ENCODE measurements around the gene PXYLP1.

The PXYLP1 gene

DNA sequence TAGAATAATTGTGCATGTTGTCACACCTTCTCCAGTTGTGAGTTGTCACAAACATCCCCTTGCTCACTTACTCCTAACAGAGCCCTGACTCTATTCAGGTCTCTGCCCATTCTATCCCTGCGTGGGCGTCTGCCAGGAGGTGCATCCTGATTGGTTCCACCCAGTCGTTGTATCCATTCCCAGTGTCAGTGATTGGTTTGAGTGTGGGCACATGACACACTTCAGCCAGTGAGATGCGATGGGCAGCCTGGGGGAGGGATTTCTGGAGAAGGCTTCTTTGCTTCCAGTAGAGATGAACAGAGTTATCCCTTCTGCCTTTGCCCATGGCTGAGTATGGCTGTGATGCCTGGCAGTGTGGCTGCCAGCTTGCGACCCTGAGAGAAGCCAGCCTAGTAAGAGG, 18.7 kb downstream of the PXYLP1 start:
- no peak for DNase-seq (ENCODE audit: low spot score)

DNA sequence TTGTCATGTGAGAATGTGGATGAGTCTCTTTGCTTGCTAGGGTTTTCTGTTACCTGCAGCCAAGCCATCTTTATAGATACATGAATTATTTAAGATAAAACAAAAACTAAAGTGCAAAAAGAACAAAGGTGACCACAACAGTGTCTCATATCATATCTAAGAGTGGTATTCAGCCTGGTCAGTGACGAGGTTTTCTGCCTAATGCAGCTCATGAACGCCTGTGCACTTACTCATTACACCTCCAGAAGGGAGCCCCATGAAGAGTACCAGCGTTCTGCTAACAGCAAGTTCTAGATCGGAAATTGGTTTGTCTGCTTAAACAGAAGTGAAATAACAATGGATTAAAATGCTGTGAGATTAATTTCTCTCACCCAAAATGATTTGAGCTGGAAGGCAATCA, 19.2 kb downstream of the PXYLP1 start:
- no peak for DNase-seq (ENCODE audit: low spot score)

DNA sequence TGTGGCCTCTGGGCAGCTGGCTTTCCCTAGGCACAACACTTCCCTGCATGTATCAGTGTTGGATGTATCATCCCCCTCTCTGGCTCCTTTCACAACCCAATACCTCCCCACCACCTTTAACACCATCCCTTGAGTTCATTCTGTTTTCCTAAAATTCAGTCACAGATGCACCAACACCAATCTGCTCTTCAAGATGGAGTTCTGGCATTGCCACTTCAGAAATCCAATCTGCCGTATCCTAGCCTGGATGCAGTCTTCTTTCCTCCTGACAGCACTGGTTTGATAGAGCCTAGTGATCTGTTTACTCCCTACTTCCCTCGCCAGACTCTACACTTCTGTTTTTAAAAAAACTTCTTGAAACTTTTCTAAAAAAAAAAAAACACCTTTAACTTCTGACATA, 21.7 kb downstream of the PXYLP1 start:
- DNase-seq (ENCODE audit: low spot score), result no peak

DNA sequence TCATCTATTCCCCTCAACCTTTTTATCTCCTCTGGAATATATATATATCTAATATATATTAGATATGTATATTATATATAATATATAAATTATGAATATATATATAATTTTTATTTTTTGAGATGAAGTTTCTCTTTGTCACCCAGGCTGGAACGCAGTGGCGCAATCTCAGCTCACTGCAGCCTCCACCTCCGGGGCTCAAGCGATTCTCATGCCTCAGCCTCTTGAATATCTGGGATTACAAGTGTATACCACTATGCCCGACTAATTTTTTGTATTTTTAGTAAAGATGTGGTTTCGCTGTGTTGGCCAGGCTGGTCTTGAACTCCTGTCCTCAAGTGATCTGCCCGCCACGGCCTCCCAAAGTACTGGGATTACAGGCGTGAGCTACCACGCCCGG, 22.2 kb downstream of the PXYLP1 start:
- no peak for DNase-seq (ENCODE audit: low spot score)

DNA sequence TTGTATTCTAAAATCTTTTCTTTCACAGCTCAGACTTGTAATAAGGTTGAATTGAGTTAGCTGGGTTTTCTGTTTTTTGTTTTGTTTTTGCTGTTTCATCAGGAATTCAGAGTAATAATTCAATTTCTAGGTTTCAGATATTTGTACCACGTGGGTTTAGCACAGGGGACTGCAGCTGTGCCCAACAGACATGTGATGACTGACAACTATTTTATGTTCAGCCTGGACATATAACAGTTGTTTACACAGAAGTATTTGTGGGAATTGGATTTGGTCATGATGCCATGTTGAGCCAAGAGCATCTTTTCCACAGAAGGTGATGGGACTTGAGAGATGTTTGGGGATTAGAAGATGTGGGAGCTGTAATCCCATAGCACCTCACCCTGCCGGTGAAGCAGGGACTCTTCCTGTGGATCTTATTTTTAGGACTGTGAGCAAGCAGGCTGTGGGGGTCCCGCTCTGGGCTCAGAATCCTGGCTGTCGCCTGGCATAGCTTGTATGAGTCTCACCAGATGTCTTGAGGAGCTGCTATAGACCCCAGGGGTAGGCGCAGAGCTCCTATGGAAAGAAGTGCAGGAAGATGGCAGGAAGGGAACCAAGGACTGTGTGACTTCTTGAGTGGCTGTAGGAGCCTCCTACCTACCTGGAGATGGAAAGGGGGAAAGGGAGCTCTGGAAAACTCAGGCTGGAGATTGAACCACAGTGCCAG, 23.7 kb downstream of the PXYLP1 start:
- no peak for DNase-seq (ENCODE audit: low spot score)

DNA sequence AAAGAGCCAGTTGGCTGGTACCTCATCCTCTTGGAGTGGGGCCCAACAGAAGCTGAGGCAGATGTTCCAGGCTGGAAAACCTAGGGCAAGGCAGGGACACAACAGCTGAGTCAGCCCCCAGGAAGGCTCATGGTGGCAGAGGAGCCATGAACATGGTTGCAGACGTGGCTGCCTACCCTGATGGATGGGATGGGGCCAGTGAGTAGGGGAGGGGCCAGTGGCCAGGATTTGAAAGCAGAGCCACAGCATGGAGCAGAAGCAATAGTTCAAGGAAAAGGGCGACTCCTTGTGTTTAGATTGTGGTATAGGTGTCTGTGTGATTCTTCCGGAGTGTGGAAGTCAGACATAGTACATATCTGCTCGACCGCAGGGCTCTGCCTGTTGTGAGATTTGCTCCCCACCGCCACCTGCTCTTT, 24.2 kb downstream of the PXYLP1 start:
- no peak for DNase-seq (ENCODE audit: low spot score)

DNA sequence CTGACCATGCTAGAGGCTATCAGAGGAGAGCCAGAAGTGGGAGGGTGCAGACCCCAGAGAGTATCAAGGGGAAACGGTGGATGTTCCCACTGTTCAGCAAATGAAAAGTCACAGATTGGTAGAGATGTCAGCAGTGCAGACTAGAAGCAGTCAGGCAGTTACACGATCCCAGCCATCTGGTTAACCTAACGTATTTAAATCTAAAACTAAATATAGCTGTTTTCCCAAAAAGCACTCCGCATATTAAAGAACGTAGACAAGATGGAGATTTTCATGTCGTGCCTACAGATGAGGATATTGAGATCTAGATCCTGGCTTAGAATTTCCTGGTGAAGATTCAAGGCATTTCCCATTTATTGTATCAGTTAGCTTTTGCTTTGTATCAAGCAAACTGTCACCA, 25.2 kb downstream of the PXYLP1 start:
- DNase-seq (ENCODE audit: low spot score), result no peak

DNA sequence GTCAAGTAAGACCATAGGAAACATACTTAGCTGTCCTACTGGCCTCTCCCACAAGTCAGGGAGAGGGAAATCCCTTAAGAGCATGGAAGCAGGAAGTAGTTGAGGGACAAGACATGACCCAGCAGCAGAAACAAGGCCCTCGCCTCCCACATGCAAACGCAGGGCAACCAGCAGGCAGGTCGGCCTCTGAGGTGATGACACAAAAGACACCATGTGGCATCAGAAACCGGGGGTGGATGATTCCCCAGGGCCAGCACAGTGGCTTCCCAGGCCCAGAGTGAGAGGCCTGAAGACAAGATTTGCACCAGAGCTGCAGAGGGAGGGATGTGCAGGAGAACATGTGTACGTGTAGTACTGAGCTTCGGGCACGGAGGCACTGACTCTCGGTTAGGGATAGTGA, 26.3 kb downstream of the PXYLP1 start:
- no peak for DNase-seq (ENCODE audit: low spot score)

DNA sequence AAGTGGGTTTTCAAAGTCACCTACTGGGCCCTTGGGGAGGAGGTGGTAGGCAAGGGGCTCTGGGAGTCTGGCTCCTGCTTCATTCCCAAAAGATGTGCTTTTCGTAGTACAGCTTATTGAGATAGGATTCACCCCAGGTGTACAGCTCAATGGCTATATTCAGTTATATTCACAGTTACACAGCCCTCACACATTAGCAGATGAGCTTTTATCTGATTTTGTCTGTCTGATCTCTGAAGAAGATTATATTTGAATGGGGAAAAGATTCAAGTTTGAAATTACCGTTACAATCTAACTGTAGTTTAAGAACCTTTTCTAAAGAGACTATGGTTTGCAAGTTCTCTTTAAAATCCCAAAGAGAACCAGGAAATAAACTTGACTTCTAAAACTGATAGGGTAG, 27.3 kb downstream of the PXYLP1 start:
- DNase-seq (ENCODE audit: low spot score), result no peak

DNA sequence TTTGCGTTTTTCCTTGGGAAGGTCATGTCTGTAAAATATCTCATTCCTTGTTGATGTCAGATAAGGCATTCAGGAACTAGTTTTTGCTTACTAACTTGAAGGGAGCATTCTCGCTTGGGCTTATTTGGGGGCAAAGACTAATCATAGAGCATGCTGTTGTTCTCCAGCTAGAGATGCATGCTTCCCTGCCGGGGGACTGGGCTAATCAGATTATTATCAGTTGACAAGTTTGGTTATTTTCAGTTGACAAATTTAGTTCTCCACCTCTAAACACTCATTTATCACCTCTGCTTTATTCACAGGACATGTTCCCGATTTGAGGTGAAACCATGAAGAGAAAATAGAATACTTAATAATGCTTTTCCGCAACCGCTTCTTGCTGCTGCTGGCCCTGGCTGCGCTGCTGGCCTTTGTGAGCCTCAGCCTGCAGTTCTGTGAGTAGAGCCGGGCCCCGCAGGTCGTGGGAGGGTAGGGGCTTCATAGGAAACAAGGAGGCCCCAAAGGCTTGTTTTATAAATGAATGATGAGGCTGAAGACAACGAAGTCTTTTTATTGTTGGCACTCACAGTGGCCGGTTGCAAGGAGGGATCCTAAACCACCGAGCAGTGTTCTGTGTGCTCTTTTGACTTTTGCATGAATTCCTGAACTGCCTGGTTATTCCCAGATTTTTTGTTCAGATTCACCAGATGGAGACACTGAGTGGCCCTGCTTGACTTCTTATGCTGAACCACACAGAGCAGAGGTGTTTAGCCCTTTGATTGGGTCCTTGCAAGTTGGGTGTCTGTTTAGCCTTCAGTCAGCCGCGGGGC, 28.4 kb downstream of the PXYLP1 start:
- no peak for DNase-seq (ENCODE audit: low spot score)

DNA sequence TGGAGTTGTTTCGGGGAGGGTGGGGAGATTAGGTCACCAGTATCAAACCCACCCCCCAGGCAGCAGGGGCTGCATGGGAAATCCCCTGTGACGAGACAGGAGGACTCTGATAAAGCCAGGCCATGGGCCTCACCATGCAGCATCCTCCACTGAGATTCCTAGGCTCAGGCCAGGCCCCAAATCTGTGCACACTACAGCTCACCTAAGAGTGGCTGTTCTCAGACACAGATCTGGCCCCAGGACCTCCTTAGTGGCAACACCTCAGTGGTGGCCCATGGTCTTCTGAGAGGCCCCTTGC, 29.0 kb downstream of the PXYLP1 start:
- no peak for DNase-seq (ENCODE audit: low spot score)

DNA sequence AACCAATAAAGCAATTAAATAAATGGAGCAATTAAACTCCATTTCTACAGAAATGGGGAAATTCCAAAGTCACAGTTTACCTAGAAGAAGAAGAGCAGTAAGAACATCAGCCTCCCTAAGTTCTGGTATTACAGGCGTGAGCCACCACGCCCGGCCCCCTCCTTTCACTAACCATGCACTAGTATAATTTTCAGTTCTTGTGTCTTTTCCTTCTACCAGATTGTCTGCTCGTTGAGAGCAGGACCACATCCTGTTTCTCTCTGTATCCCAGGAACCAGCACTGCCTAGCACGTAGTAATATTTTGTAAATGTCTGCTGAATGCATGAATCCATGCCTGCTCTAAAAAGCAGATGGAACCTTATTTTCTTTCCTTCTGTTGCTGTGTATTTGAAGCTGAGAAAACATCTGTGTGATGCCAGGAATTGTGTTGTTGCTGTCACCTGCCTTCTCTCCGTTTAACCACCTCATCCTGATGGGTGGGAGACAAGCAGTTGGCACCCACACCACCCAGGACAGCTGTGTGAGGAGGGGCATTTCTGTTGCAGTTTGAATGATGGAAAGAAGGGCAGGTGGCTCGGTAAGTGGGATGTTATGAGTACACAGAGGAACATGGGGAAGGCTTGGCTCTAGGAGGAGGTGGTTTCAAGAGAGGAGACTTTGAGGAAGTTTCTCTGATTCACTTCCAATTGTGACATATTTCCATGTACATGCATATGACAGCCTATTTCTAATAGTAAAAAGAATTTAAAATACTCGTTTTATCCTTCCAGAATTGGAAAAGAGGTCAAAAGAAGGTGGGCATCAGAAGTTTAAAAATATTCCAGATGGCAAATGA, 30.1 kb downstream of the PXYLP1 start:
- no peak for DNase-seq (ENCODE audit: low spot score)

DNA sequence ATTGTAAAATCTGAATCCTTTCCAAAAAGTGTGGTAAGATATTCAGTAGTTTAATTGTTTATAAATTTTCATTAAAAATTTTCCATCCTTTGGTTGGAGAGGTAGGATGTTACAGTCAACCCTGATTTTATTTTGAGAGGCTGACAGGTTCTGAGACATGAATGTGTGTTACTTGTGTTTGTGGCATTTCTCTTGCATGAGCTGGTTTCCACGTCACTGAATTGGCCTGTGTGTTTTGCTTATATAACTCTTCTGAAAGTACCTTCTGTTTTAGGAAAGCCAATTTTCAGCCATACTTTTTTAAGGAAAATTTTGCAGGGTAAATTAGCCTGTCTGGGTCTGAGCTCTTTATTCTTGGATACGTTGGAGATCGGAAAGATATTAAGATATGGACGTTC, 30.7 kb downstream of the PXYLP1 start:
- no peak for DNase-seq (ENCODE audit: low spot score)

DNA sequence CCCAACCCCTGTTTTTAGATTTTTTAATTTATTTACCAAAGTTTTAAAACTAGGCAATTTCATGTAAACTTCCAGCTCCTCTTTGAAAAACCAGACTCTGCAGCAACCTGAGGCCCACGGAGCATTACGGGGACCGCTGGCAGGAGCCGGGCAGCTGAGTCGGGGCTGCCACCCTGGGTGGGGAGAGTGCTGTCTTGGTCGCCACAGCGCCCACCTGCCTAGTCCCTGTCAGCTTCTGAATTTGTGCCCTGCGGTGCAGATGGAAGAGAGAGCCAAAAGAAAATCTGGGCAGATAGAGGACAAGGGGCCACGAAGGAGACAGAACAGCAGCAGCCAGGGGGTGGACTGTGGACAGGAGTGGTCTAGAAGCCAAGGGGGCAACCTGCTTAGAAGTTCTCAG, 34.6 kb downstream of the PXYLP1 start:
- DNase-seq (ENCODE audit: low spot score), result no peak

DNA sequence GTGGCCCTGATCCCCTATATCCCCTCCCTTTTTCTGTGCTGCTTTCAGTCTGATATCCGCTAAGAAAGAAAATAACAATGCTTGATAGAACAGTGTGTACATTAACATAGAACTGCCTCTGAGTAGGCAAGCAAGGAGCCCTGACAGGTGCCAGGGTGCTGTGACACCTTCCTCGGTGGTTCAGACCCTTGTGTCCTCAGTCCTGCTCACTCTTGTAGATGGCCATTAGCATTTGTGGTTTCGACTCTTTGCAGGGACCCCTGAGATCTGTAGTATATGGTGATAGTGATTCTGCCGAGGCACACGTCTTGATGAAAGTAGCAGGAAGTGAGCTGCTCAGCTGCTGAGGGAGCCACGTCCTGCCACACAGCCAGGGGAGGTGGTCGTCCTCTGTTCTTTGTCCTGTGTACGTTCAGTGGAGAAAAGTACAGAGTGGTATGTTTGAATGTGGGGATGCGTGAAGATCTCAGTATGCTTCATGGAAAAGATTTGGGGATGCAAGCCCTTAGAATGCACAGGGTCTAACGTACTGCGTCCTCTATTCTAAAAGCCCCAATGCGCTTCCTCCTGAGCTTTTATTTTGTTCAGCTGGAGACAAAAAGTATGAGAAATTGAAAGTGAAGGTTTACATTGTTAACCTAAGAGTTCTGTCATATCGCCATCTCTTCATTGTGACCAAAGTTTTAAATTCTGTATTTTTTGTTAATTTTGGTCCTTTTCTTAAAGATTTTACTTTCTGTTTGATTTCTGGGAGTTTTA, 35.4 kb downstream of the PXYLP1 start:
- no peak for DNase-seq (ENCODE audit: low spot score)

DNA sequence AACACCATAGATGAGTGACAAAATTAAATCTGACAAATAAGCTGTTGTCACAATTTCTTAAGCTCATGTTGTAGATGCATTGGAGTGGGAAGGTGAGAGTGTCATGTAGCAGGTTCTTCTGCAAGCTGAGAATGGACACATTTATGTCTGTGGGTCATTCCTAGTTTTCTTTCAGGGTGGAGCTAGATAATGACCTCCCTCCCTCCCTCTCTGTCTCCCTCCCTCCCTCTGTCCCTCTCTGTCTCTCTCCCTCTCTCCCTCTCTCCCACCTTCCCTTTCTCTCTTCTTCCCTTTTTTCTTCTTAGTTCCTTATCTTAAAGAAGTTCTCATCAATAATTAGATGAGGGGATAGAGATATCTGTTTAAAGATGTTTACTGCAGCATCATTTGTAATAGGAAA, 36.0 kb downstream of the PXYLP1 start:
- DNase-seq (ENCODE audit: low spot score), result no peak

DNA sequence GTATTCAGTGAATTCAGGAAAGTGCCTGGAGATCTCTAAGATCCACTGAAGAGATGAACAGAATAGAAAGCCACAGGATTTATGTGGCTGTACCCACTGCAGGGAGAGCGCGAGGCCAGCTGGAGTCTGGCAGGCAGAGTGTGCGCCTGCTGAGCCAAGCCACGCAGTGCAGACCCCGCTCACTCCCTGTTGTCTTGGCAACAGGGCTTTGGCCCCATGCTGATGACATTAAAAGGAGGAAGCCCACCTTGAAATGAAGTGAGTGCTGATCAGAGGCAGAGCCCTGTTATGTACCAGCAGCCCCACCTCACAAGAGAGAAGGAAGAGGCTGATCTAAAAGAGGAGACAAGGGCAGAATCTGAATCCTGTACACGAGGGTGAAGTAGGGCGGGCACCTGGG, 36.7 kb downstream of the PXYLP1 start:
- no peak for DNase-seq (ENCODE audit: low spot score)

DNA sequence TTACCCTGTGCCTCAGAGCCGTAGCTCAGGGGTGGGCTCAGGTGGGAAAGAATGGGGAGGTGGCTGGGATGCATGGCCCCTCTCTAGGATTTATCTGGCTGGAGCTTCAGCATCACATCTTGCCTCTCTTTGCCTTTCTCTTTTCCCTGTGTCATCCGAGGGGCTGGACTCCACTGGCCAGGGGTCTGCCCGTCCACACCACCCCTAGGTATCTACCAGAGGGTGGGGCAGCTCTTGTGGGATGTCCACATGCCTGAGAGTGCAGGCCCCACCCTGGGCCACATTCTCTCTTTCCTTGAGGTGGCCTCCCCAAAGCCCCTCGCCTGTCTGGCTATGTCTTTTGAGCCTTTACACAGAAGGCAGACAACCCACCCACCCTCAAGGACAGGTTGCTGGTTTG, 37.2 kb downstream of the PXYLP1 start:
- DNase-seq (ENCODE audit: low spot score), result no peak

DNA sequence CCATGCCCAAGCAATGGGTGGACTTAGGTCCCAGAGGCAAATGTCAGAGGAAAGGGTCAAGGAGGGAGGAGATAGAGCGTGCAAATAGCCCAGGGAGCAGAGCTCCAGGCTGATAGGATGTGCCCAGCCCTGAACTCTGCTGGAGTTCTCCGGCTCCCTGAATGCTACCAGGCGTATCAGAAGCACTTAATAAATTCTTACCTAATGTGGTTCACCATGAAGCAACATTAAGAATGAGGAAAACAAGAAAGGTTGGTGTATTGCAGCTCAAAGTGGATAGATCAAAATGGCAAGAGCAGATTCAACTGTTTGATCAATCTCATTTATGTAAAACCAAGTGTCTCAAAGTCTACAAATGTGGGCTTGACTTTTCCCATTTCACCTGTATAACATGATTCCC, 38.3 kb downstream of the PXYLP1 start:
- no peak for DNase-seq (ENCODE audit: low spot score)

DNA sequence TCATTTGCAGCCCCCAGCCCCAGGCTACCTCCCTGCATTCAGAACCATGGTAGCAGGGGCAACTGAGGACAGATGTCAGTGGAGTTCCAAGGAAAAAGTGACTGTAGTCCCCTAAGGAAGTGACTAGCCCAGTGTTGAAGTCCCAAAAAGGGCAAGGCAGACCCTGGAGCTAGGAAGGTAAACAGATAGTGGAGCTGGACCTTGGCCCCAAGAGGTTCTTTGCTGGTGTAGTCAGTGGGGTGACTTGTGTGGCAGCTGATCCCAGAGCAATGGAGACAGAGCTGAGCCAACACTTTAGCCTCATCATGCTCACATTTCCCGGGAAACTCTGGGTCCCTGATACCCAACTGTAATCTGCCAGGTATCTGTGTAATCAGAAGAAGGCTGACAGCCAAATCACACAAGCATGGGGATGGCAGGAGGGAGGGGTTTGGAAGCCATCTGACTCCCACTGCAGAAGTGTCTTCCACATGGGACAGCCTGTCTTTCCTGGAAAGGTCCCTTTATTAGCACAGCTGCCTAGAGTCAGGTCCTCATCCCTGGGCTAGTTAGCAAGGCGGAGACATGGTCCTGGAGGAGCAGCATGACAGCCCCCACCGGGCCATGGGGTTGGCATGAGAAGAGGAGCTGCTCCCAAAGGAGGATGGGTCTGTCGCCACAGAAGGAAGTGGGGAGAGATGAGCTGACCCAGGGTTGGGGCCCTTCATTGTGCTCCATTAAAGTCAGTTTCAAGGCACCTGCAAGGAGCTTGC, 39.8 kb downstream of the PXYLP1 start:
- DNase-seq (ENCODE audit: low spot score), result no peak

DNA sequence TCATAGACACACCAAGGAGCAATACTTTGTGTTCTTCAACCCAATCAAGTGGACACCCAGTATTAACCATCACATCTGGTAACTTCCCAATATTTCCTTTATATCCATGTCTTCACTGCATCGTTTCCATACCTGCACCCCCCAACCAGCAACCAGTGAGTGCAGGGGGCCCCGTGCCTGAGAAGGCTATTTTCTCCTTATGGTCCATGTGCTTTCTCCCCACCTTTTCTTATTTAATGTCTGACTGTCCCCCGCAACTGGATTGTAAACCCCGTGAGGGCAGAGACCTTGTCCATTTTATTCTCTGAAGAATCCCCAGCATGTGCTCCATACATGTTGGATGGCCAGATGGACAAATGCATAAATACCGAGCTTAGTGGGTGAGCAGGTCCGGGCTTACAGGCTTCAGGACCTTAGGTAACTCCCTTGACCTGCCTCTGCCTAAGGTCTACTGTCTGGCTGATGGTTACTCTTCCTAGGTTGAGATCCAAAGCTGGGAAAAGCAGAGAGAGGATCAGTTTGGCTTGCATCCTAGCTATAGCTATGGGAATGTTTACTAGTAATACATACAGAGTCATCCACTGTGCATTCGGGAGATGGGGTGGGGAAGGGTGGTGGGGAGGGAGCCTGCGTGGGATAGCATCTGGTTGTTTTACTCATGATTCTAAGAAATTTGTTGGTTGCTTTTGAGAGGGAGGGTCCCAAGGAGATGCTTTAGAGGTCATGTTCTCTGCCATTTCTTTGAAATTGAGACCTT, 41.5 kb downstream of the PXYLP1 start:
- no peak for DNase-seq (ENCODE audit: low spot score)
